ENCODE data around the gene VPREB1.
"Not testable (repeated sequence)": the region's sequence is repeated elsewhere in the genome, so short reads cannot be mapped to it uniquely, and the experiment has no call there.

- TF ChIP-seq CTCF, POLR2A (IDR thresholded peaks at IDR 0.05): not testable (repeated sequence)
These were observed 48.9 kb downstream of the VPREB1 start for GRCh38 chr22:22293436-22293835.

Measured in prostate gland (tissue), 2 donors.